GM19328 (cell line): Measurements from ENCODE around the gene OXTR.

Experiments used
- ATAC-seq: cut with Tn5 transposase; IDR thresholded peaks from one replicate; pipeline ENCODE4 v1.9.1; 2021; ENCODE audit warnings: mild to moderate bottlenecking, moderate library complexity; ENCODE audit not compliant: unreplicated experiment

Gene OXTR

DNA sequence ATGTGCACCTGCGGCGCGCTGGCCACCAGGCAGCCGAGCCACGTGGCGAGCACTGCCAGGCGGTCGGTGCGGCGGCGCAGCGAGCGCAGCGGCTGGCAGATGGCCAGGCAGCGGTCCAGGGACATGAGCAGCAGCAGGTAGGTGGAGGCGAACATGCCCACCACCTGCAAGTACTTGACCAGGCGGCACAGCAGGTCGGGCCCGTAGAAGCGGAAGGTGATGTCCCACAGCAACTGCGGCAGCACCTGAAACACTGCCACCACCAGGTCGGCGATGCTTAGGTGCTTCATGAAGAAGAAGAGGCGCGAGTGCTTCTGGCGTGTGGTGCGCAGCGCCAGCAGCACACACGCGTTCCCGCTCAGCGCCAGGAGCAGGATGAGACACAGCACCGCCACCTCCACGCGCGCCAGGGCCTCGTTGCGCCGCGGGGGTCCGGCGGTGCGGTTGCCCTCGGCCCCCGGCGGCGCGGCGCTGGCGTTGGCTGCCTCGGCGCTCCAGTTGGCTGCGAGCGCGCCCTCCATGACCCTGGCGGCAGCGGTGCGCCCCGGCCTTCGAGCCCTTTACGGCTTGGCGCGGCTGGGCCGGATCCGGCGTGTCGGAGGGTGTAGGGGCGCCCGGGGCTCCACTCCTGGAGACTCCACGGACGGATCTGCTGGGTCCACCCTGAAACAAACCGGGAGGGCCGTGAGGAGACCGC is 1.6 kb downstream of the OXTR start:
- peak; percentile 50 for ATAC-seq

- ATAC-seq: no peak
These were observed 2.2 kb downstream of the OXTR start for GRCh38 chr3:8767256-8767666.

- ATAC-seq: no peak
These were observed 3.3 kb downstream of the OXTR start for GRCh38 chr3:8766148-8766547.

- ATAC-seq: no peak
These were observed 3.9 kb downstream of the OXTR start for GRCh38 chr3:8765528-8765927.

- ATAC-seq: no peak
These were observed 4.9 kb downstream of the OXTR start for GRCh38 chr3:8764528-8764927.

- ATAC-seq: no peak
These were observed 6.6 kb downstream of the OXTR start for GRCh38 chr3:8762607-8763377.

DNA sequence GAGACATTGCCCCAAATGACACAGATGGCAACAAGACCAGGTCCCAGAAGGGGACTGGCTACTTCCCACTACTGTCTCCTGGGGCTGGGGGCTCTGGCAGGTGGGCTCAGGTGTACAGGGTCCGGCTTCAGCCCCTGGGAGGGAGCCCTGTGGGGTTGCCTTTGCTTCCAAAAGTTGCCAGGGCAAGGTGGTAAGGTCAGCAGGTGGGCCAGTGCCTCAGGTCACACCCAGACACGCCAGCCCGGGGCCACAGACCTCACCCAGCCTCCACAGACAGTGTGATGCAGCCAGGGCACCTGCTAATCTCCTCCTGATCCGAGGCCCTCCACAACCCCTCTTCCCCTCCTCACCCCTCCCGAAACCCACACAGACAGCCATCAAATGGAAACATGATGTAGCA is 7.5 kb downstream of the OXTR start:
- ATAC-seq: no peak

DNA sequence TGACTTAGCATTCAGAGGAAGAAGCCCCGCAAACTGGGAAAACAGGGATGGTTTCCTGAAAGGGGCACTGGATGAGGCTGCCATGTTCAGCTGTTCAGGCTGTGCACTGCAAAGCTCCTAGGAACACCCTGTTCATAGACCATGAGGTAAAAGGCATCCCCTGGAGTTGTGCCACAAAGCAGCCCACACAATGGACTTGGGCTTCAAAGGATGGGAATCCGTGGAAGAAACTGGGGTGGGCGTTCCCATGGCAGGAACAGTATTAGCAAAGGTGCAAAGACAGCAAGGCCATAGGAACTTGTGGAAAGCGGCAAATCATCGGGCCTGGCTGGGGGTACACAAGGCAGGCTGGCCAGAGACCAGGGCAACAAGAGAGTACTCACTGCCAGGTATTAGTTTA is 8.9 kb downstream of the OXTR start:
- ATAC-seq: no peak

DNA sequence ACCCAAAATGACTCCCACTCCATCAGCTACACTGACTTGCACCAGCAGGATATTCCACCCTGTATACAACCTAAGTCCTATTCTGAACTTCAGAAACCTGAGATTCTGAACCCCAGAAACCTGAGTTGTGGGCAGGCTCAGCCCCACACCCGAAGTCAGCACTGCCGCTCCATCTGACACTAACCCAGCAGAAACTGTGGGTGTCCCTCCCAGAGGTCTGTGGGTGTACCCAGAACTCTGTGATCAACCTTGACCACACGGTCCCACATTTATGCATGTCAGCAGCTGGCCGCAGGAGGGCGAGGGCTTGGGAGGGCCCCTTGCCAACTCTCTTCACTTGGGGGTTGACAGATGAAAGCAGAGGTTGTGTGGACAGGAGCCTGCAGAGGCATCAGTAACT is 9.3 kb downstream of the OXTR start:
- no peak for ATAC-seq

DNA sequence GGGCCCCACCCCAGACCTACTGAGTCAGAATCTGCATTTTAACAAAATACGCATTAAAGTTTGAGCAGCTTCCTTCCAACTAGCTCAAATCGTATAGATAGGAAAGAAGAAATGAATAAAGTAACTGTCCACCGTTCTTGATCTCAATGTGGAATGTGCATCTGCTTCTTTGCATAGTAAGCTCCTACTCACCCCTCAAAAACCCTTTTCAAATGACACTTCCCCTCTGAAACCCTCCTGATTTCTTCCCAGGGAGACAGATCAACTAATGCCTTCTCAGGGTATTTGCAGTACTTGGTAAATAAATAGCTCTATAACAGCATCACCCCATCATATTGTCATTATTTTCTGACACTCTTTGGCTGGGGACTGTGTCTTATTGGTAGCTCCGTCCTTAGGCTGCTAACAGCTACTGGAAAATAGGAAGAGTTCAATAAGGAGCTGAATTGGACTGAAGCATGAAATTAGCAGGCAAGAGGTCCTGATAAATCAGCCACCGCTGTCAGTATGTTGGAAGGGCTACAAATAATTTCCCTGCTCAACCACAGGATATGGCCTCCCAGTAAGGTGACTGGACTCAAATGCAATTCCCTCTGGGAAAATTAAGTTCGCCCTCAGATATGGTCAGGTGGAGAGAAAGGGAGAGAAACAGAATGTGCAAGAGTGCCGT is 10.2 kb downstream of the OXTR start:
- no peak for ATAC-seq

GRCh38 chr3:8757551-8758518 is 11.6 kb downstream of the OXTR start:
- no peak for ATAC-seq

DNA sequence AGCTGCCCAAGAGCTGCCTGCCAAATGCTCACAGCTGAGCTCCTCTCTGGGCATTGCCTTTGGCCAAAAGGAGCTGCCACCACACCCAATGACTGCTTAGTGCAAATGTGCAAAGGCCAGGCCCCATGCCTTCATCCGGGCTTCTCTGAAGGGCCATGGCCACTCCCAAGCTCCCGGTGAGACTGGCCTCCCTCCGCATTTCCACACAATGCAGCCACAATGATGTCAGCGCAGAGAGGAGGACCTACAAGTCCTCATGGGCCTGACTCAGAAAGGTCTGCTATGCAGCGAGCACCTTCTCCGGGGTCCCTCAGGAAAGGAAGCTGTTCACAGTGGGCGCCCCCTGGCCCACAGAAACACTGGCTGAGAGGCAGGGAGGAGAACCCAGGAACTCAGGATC is 12.7 kb downstream of the OXTR start:
- ATAC-seq: no peak

- no peak for ATAC-seq
These were observed 13.7 kb downstream of the OXTR start for GRCh38 chr3:8755564-8756237.

GRCh38 chr3:8755097-8755496 is 14.3 kb downstream of the OXTR start:
- ATAC-seq: no peak

DNA sequence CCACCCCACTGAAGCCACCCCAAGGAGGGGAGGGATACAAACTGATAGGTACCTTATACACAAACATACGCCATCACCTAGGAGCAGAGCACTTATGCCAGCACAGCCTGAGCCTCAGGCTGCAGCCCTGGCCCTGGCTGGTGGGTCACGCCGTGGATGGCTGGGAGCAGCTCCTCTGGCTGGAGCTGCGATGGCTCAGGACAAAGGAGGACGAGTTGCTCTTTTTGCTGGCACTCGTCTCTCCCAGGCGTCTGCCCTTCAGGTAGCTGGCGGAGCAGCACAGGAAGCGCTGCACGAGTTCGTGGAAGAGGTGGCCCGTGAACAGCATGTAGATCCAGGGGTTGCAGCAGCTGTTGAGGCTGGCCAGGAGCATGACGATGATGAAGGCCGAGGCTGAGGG is 16.6 kb downstream of the OXTR start:
- no peak for ATAC-seq

- ATAC-seq: no peak
These were observed 20.1 kb downstream of the OXTR start for GRCh38 chr3:8749316-8749715.

GRCh38 chr3:8746780-8747345 is 22.6 kb downstream of the OXTR start:
- no peak for ATAC-seq

DNA sequence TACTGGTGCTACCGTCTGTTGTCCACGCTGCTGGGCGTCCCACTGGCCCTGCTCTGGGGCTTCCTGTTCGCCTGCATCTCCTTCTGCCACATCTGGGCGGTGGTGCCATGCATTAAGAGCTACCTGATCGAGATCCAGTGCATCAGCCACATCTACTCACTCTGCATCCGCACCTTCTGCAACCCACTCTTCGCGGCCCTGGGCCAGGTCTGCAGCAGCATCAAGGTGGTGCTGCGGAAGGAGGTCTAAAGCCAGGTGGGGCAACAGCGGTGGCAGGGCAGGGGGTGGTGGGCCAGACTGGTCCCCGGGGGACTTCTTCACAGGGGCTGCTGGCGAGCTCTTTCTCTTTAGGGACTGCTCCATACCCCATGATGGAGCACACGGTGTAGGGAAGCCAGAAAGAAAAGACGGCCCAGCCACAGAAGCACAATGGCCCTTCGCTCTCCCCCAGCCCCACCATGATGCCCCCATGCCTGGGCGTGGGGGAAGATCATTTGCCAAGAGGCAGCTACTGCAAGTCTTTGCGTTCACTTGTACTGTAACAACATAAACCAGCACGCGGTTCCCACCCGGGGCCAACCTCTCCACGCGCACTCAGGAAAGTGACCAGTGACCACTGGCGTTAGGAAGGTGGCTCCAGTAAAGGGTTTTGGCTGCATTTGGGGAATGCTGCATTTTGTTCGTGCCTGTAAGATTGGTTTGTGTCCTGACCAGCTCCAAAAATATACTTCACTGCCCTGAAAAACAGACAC is 23.6 kb downstream of the OXTR start:
- no peak for ATAC-seq

- no peak for ATAC-seq
These were observed 25.5 kb downstream of the OXTR start for GRCh38 chr3:8743911-8744310.
